Measurements from ENCODE around the gene TAF7L. TPM values are rescaled to one million over a fixed set of nuclear protein-coding genes. Genes with fewer than 3 reads are reported as not detected.

TAF7L gene
- total and polyA plus RNA-seq, 8 donors = 0.13 to 2.0 TPM; not detected in 6

DNA sequence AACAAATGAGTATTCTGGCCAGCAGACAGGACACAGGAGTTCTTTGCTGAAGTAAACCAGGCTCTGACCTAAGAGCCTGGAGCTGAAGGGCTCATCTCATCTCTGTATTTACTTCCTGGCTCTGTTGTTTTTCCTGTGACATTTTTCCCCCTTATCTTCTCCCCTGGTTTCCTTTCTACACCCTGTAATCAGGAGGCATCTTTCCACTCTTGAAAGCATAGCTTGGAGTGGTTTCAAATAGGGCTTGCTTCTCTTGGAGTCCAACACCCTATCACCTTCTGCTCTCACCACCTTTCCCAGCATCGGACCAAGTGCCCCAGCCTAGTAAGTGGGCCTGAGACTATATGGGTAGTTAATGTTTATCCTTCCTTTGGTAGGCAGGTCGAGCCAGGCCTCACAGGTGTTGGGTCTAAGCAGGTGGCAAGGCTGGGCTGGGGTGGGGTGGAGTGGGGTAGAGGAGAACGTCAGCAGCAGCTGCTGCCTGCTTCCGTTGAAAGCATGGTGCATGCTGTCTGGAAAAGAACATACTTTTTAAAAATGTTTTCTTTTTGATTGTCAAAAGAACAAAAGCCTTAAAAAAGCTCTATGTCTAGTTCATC lies 70.4 kb downstream of the TAF7L start:
- no peaks in the 10 kb centered on the region for H3K36me3 ChIP-seq
- no peak overlapping the region for H3K4me3 ChIP-seq
- no peak overlapping the region for H3K27ac ChIP-seq
- TF ChIP-seq, protein P1, sequence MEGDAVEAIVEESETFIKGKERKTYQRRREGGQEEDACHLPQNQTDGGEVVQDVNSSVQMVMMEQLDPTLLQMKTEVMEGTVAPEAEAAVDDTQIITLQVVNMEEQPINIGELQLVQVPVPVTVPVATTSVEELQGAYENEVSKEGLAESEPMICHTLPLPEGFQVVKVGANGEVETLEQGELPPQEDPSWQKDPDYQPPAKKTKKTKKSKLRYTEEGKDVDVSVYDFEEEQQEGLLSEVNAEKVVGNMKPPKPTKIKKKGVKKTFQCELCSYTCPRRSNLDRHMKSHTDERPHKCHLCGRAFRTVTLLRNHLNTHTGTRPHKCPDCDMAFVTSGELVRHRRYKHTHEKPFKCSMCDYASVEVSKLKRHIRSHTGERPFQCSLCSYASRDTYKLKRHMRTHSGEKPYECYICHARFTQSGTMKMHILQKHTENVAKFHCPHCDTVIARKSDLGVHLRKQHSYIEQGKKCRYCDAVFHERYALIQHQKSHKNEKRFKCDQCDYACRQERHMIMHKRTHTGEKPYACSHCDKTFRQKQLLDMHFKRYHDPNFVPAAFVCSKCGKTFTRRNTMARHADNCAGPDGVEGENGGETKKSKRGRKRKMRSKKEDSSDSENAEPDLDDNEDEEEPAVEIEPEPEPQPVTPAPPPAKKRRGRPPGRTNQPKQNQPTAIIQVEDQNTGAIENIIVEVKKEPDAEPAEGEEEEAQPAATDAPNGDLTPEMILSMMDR (IDR thresholded peaks at IDR 0.05) = no peak
- TF ChIP-seq EP300 (IDR thresholded peaks at IDR 0.05) (no peak), POLR2A (IDR thresholded peaks at IDR 0.05) (no peak), POLR2AphosphoS5 (IDR thresholded peaks at IDR 0.05) (no peak)
- intact Hi-C loops (cut with DNase I; ENCODE audit: low total_unique reads) = no loop called here
- peak in 1 of 2 donors; percentile 37 for DNase-seq
- H3K4me1 ChIP-seq = no peaks in the 10 kb centered on the region
- H3K27me3 ChIP-seq = peaks cover 0 to 3% (median 0%) of the 10 kb centered on the region in 3 donors
- WGBS, 5 donors = 25 to 47% (median 35%) methylated on average over 4 of the region's 4 CpGs
- H3K9me3 ChIP-seq = no peaks in the 10 kb centered on the region

DNA sequence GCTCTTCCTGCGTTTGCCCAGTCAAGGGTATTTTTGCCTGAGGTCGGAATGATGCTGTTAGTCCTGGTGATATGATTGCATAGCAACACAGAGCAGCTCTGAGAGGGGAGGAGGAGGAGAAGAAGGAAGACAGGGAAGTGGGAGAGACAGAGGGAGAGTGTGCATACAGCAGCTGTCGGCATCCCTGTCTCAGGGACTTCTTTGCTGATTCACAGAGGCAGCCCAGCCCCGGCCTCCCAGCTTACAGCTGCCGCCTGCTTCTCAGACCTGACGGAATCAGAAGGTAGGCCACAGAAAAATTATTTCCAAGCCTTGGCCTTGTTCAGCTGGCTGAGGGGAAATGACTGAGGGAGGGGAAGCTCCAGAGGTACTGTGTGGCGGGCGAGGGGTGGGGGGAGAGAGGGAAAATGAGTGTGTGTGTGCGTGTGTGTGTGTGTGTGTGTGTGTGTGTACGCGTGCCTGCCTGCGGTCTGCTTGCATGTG lies 71.2 kb downstream of the TAF7L start:
- Histone ChIP-seq H3K4me3 (no peak overlapping the region), H3K4me1 (no peaks in the 10 kb centered on the region), H3K27ac (no peak overlapping the region), H3K27me3 (peaks cover 0 to 3% (median 0%) of the 10 kb centered on the region in 3 donors), H3K9me3 (no peaks in the 10 kb centered on the region), H3K36me3 (no peaks in the 10 kb centered on the region)
- WGBS, 5 donors = 57 to 73% (median 66%) methylated on average over 12 of the region's 12 CpGs
- peak in 1 of 2 donors; percentile 50 for DNase-seq
- TF ChIP-seq EP300 (IDR thresholded peaks at IDR 0.05) = no peak
- no peak for TF ChIP-seq POLR2A (IDR thresholded peaks at IDR 0.05)
- TF ChIP-seq, protein P1 (IDR thresholded peaks at IDR 0.05) = no peak
- TF ChIP-seq POLR2AphosphoS5 (IDR thresholded peaks at IDR 0.05) = no peak
- intact Hi-C loops (cut with DNase I; ENCODE audit: low total_unique reads) = no loop called here

DNA sequence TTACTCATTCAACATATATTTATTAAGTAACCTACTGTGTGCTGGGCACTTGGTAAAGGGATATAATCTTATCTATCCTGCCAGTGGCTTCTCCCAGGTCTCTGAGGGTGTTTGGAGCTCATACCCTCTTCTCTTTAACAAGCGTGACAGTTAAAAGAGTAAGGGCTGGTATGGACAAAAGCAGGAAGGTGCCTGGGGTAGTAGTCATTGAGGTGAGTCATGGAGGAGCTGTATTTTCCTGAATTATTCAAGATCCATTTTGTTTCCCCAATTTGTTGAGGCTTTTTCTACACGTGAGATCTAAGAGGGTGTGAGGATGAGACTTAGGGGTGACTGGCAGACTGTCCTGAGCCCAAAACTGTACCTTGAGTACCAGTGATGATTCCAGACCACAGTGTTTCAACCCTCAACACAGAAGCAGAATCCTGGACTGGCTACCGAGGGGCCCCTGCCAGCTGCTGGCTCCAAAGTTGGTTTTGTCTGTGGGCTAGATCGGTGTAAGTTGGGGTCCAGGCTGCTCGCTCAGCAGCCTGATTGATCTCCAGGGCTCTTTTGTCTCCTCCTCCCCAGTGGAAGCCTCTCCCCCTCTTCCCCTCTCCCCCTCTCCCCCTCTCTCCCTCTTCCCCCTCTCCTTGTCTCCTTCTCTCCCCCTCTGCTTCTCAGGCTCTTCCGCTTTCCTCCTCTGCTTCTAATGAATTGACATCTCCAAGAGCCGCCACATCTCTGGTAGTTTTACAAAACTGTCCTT lies 71.8 kb downstream of the TAF7L start, which contains the start of gene DRP2:
DRP2 (plus strand) TSS at position 671 of the 748 bp plus-strand sequence. CDS start 11,862 bp downstream, outside the sequence.
- H3K4me1 ChIP-seq = no peaks in the 10 kb centered on the region
- intact Hi-C loops (cut with DNase I; ENCODE audit: low total_unique reads) = no loop called here
- H3K27ac ChIP-seq = no peak within 1 kb of the TSS
- no peak within 1 kb of the TSS for H3K4me3 ChIP-seq
- WGBS, 5 donors = 63 to 90% (median 73%) methylated on average over 6 to 7 of the region's 7 CpGs
- no peak for TF ChIP-seq POLR2AphosphoS5 (IDR thresholded peaks at IDR 0.05)
- TF ChIP-seq, protein P1 (IDR thresholded peaks at IDR 0.05) = no peak
- TF ChIP-seq EP300 (IDR thresholded peaks at IDR 0.05) = no peak
- TF ChIP-seq POLR2A (IDR thresholded peaks at IDR 0.05) = no peak
- H3K36me3 ChIP-seq = no peaks in the 10 kb centered on the region
- no peaks in the 10 kb centered on the region for H3K9me3 ChIP-seq
- DNase-seq = no peak
- H3K27me3 ChIP-seq = peaks cover 0 to 3% (median 0%) of the 10 kb centered on the region in 3 donors

Small RNA genes lying within 50 kb of the gene (small RNA-seq; reads per million reads assigned to genes)
- gene RNU6-934P = 0 reads per million in 4 donors

Other genes starting within 250 kb of the TAF7L start
- 10 to 100 TPM in 4 of 5 donors, 1 to 10 TPM in 1; 5.3 to 33.5 (median 17.7) TPM for gene TRMT2B, start 239.2 kb downstream of the TAF7L start, total RNA-seq
- gene TRMT2B, start 239.2 kb downstream of the TAF7L start, polyA plus RNA-seq = 10 to 100 TPM in 1 of 3 donors, 1 to 10 TPM in 2; 6.2 to 11.0 (median 8.1) TPM
- gene TMEM35A, start 212.5 kb downstream of the TAF7L start, total RNA-seq = 1 to 10 TPM in 4 of 5 donors, under 1 TPM in 1; 0.29 to 5.4 (median 4.3) TPM
- gene TMEM35A, start 212.5 kb downstream of the TAF7L start, polyA plus RNA-seq = 1 to 10 TPM in 1 of 3 donors, not detected in 2; 2.7 TPM
- 10 to 100 TPM in 1 of 5 donors, 1 to 10 TPM in 1, under 1 TPM in 1, not detected in 2; 0.29 to 22.8 (median 8.3) TPM for gene CENPI, start 193.1 kb downstream of the TAF7L start, total RNA-seq
- gene CENPI, start 193.1 kb downstream of the TAF7L start, polyA plus RNA-seq = 1 to 10 TPM in 1 of 3 donors, under 1 TPM in 1, not detected in 1; 0.68 to 1.6 TPM
- 1 to 10 TPM in 2 of 5 donors, not detected in 3; 1.1 to 1.2 TPM for gene DRP2, start 71.5 kb downstream of the TAF7L start, total RNA-seq
- under 1 TPM in 2 of 3 donors, not detected in 1; 0.08 to 0.12 TPM for gene DRP2, start 71.5 kb downstream of the TAF7L start, polyA plus RNA-seq
- 1 to 10 TPM in 4 of 5 donors, not detected in 1; 4.6 to 8.8 (median 7.2) TPM for gene TIMM8A, start 57.4 kb upstream of the TAF7L start, total RNA-seq
- 10 to 100 TPM in 1 of 3 donors, 1 to 10 TPM in 2; 6.9 to 10.9 (median 9.3) TPM for gene TIMM8A, start 57.4 kb upstream of the TAF7L start, polyA plus RNA-seq
- 1 to 10 TPM in 3 of 5 donors, not detected in 2; 1.3 to 8.7 (median 2.4) TPM for gene BTK, start 94.9 kb upstream of the TAF7L start, total RNA-seq
- 1 to 10 TPM; 2.6 to 4.9 (median 3.2) TPM for gene BTK, start 94.9 kb upstream of the TAF7L start, polyA plus RNA-seq
- gene RPL36A, start 99.7 kb upstream of the TAF7L start, total RNA-seq = 1,000 to 10,000 TPM in 2 of 5 donors, 100 to 1,000 TPM in 3; 555 to 1,097 (median 872) TPM
- gene RPL36A, start 99.7 kb upstream of the TAF7L start, polyA plus RNA-seq = 1,000 to 10,000 TPM; 2,307 to 3,486 (median 2,694) TPM
- gene GLA, start 116.6 kb upstream of the TAF7L start, total RNA-seq = 10 to 100 TPM in 2 of 5 donors, 1 to 10 TPM in 2, not detected in 1; 6.4 to 19.6 (median 12.7) TPM
- 10 to 100 TPM in 2 of 3 donors, 1 to 10 TPM in 1; 8.1 to 25.6 (median 18.6) TPM for gene GLA, start 116.6 kb upstream of the TAF7L start, polyA plus RNA-seq
- gene HNRNPH2, start 116.9 kb upstream of the TAF7L start, total RNA-seq = 10 to 100 TPM in 4 of 5 donors, 1 to 10 TPM in 1; 5.5 to 98.4 (median 15.2) TPM
- gene HNRNPH2, start 116.9 kb upstream of the TAF7L start, polyA plus RNA-seq = 10 to 100 TPM; 31.6 to 53.5 (median 46.1) TPM
- 10 to 100 TPM in 2 of 5 donors, 1 to 10 TPM in 3; 3.1 to 35.3 (median 4.7) TPM for gene ARMCX4, start 194.1 kb upstream of the TAF7L start, total RNA-seq
- gene ARMCX4, start 194.1 kb upstream of the TAF7L start, polyA plus RNA-seq = 1 to 10 TPM; 4.3 to 8.7 (median 4.5) TPM